PC-9 (cell line): ENCODE measurements around the gene NGB.

Experiments used
- EZH2 ChIP-seq: fragments of 200-600 bp; sonication (generic); IDR thresholded peaks from 2 replicates; pipeline ENCODE4 v1.8.0; 2017; ENCODE audit warnings: antibody characterized with exemption, low read depth
- TF ChIP-seq, protein P1 (sequence below): fragments of 200-600 bp; sonication (generic); conservative IDR thresholded peaks from 2 replicates; pipeline ENCODE4 v1.6.1; 2017; ENCODE audit warnings: mixed run types, antibody characterized with exemption, mild to moderate bottlenecking, moderate library complexity

DNA sequence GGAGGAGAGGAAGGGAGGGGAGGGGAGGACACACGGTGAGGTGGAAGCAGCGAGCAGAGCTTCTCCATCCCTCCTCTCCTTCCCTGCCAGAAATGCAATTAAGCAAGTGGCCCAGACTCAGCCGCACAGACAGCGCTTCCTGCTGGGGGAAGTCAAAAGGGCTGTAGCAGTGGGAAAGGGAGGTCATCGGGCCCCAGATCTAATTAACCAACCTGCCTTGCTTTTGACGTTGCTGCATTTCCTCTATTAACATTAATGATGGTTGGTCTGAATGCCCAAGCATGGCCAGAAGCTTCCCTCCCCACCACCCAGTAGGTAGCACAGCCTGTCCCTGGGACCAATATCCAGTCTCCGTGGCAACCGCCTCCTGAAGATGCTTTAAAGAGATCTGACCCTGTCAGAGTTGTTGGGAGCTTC, 4.6 kb upstream of the NGB start:
- TF ChIP-seq, protein P1, sequence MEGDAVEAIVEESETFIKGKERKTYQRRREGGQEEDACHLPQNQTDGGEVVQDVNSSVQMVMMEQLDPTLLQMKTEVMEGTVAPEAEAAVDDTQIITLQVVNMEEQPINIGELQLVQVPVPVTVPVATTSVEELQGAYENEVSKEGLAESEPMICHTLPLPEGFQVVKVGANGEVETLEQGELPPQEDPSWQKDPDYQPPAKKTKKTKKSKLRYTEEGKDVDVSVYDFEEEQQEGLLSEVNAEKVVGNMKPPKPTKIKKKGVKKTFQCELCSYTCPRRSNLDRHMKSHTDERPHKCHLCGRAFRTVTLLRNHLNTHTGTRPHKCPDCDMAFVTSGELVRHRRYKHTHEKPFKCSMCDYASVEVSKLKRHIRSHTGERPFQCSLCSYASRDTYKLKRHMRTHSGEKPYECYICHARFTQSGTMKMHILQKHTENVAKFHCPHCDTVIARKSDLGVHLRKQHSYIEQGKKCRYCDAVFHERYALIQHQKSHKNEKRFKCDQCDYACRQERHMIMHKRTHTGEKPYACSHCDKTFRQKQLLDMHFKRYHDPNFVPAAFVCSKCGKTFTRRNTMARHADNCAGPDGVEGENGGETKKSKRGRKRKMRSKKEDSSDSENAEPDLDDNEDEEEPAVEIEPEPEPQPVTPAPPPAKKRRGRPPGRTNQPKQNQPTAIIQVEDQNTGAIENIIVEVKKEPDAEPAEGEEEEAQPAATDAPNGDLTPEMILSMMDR = no peak
- TF ChIP-seq EZH2 = no peak
